Keratinocyte (primary cell): ENCODE measurements around the gene DACH1.

ENCODE experiments used
- CTCF ChIP-seq, 3 experiments: IDR thresholded peaks in 1 of 3; conservative IDR thresholded peaks in 1 of 3; optimal IDR thresholded peaks in 1 of 3; 2 replicates in 2 of 3; 3 replicates in 1 of 3; pipeline versions ENCODE3 to v1.5.1; 2011; ENCODE audit warnings: low read length in 3 of 3, mild to moderate bottlenecking in 3 of 3, moderate library complexity in 2 of 3, control low read depth in 1 of 3, inconsistent platforms in 1 of 3; ENCODE audit not compliant: insufficient read depth in 2 of 3; ENCODE audit errors: extremely low read depth in 1 of 3
- EZH2 ChIP-seq: IDR thresholded peaks from one replicate; pipeline ENCODE4 v1.6.1; 2012; ENCODE audit warnings: inconsistent platforms, mild to moderate bottlenecking, low read length, moderate library complexity

GRCh38 chr13:71430681-71431080 lies 436.3 kb downstream of the DACH1 start:
- no peak for TF ChIP-seq CTCF (optimal IDR thresholded peaks at IDR 0.05 in 1 of 3, IDR thresholded peaks at IDR 0.05 in 1 of 3, conservative IDR thresholded peaks at IDR 0.05 in 1 of 3; ENCODE audit: extremely low read depth in 1 of 3, insufficient read depth in 2 of 3, low read length in 3 of 3)
- no peak for TF ChIP-seq EZH2
